DOHH2 (cell line): Measurements from ENCODE around the gene DDIAS.

Experiments used
- H3F3A ChIP-seq: fragments of 200-600 bp; sonication (generic), shearing (Covaris generic); 2 replicates; pipeline ENCODE4 v1.6.0; 2016; ENCODE audit warnings: antibody characterized with exemption, mild to moderate bottlenecking; ENCODE audit not compliant: control insufficient read depth, insufficient read depth
- H3K27ac ChIP-seq: fragments of 200-600 bp; sonication (generic); 2 replicates; pipeline ENCODE4 v1.5.1; 2014; ENCODE audit warnings: low read depth, mild to moderate bottlenecking, low read length, moderate library complexity
- H3K27me3 ChIP-seq: fragments of 200-600 bp; sonication (generic); 2 replicates; pipeline ENCODE4 v1.6.1; 2014; ENCODE audit warnings: mild to moderate bottlenecking, low read length, mixed read lengths; ENCODE audit not compliant: control insufficient read depth
- H3K36me3 ChIP-seq: fragments of 200-600 bp; sonication (generic); 2 replicates; pipeline ENCODE4 v1.6.1; 2014; ENCODE audit warnings: mild to moderate bottlenecking, low read length, moderate library complexity, mixed read lengths; ENCODE audit not compliant: control insufficient read depth
- H3K4me1 ChIP-seq: fragments of 200-600 bp; sonication (generic); 2 replicates; pipeline ENCODE4 v1.6.1; 2014; ENCODE audit warnings: mild to moderate bottlenecking, low read length, mixed read lengths; ENCODE audit not compliant: control insufficient read depth
- H3K4me2 ChIP-seq: fragments of 200-600 bp; sonication (generic); 2 replicates; pipeline ENCODE4 v1.6.0; 2014; ENCODE audit warnings: mild to moderate bottlenecking, low read length, moderate library complexity
- H3K4me3 ChIP-seq: fragments of 200-600 bp; sonication (generic); 2 replicates; pipeline ENCODE4 v1.5.1; 2014; ENCODE audit warnings: mild to moderate bottlenecking, low read length, mixed read lengths
- H3K79me2 ChIP-seq: fragments of 200-600 bp; sonication (generic); 2 replicates; pipeline ENCODE4 v1.6.1; 2014; ENCODE audit warnings: mild to moderate bottlenecking, low read length, mixed read lengths; ENCODE audit not compliant: control insufficient read depth
- H3K9me2 ChIP-seq: fragments of 200-600 bp; sonication (generic); replicated peaks from 2 replicates; pipeline ENCODE4 v1.6.1; 2014; ENCODE audit warnings: mild to moderate bottlenecking, low read length, mixed read lengths; ENCODE audit not compliant: control insufficient read depth
- H3K9me3 ChIP-seq: fragments of 200-600 bp; sonication (generic); 2 replicates; pipeline ENCODE4 v1.6.1; 2014; ENCODE audit warnings: antibody characterized with exemption, low read length, mixed read lengths; ENCODE audit not compliant: control insufficient read depth, insufficient read depth
- H4K20me1 ChIP-seq: fragments of 200-600 bp; sonication (generic); 2 replicates; pipeline ENCODE4 v1.6.0; 2014; ENCODE audit warnings: low read depth, mild to moderate bottlenecking, antibody characterized with exemption, low read length, moderate library complexity; ENCODE audit not compliant: control insufficient read depth, insufficient read depth
- CTCF ChIP-seq: fragments of 200-600 bp; sonication (generic); IDR thresholded peaks from one replicate; pipeline ENCODE4 v1.5.1; 2014; ENCODE audit warnings: antibody characterized with exemption, mild to moderate bottlenecking, low read depth, low read length; ENCODE audit not compliant: poor library complexity, severe bottlenecking
- EZH2phosphoT487 ChIP-seq: fragments of 200-600 bp; sonication (generic); IDR thresholded peaks from 2 replicates; pipeline ENCODE4 v1.6.1; 2017; ENCODE audit warnings: borderline replicate concordance, mild to moderate bottlenecking, antibody characterized with exemption, low read length, moderate library complexity, mixed read lengths

DDIAS gene

GRCh38 chr11:82869657-82870056 is 31.9 kb upstream of the DDIAS start:
- Histone ChIP-seq H3K9me2 (no peaks in the 10 kb centered on the region), H3K4me2 (no peak overlapping the region)
- TF ChIP-seq EZH2phosphoT487, result no peak
- no peak for TF ChIP-seq CTCF

GRCh38 chr11:82871646-82872045 is 29.9 kb upstream of the DDIAS start:
- H3K9me2 ChIP-seq, result no peaks in the 10 kb centered on the region
- no peak overlapping the region for H3K27ac ChIP-seq
- no peaks in the 10 kb centered on the region for H3K79me2 ChIP-seq
- no peaks in the 10 kb centered on the region for H3K9me3 ChIP-seq
- H3F3A ChIP-seq, result no peaks in the 10 kb centered on the region
- no peak overlapping the region for H3K4me2 ChIP-seq
- no peaks in the 10 kb centered on the region for H3K36me3 ChIP-seq
- TF ChIP-seq CTCF, result no peak
- TF ChIP-seq EZH2phosphoT487, result no peak
- H3K27me3 ChIP-seq, result no peaks in the 10 kb centered on the region
- no peaks in the 10 kb centered on the region for H4K20me1 ChIP-seq
- no peak overlapping the region for H3K4me3 ChIP-seq
- peaks cover 7% of the 10 kb centered on the region for H3K4me1 ChIP-seq

More at GRCh38 chr11:82869657-82870056, 31.9 kb upstream of the DDIAS start:
- H3K9me3 ChIP-seq, result no peaks in the 10 kb centered on the region
- H3K4me3 ChIP-seq, result no peak overlapping the region
- H4K20me1 ChIP-seq, result no peaks in the 10 kb centered on the region
- no peaks in the 10 kb centered on the region for H3K79me2 ChIP-seq
- no peak overlapping the region for H3K27ac ChIP-seq
- no peaks in the 10 kb centered on the region for H3F3A ChIP-seq
- H3K27me3 ChIP-seq, result no peaks in the 10 kb centered on the region
- H3K4me1 ChIP-seq, result peaks cover 7% of the 10 kb centered on the region
- no peaks in the 10 kb centered on the region for H3K36me3 ChIP-seq

- Histone ChIP-seq H3K9me3 (peaks cover 3% of the 10 kb centered on the region), H3F3A (no peaks in the 10 kb centered on the region), H3K79me2 (no peaks in the 10 kb centered on the region), H3K27ac (no peak overlapping the region), H3K4me2 (no peak overlapping the region), H3K9me2 (no peaks in the 10 kb centered on the region), H3K27me3 (no peaks in the 10 kb centered on the region), H4K20me1 (no peaks in the 10 kb centered on the region), H3K4me1 (peaks cover 2% of the 10 kb centered on the region), H3K4me3 (no peak overlapping the region), H3K36me3 (no peaks in the 10 kb centered on the region)
- TF ChIP-seq CTCF (no peak), EZH2phosphoT487 (no peak)
These were observed 29.0 kb upstream of the DDIAS start for GRCh38 chr11:82872377-82873150.
